Spleen (tissue), 7 donors: ENCODE results near the gene PCBP3.

Experiments used
- CTCF ChIP-seq, 11 experiments: fragments of 200-600 bp in 7 of 11; fragments of 450-650 bp in 4 of 11; sonication (generic) in 4 of 11; IDR thresholded peaks in 8 of 11; conservative IDR thresholded peaks in 3 of 11; 1 replicate in 7 of 11; 2 replicates in 4 of 11; pipeline versions ENCODE4 v1.4.0 to v1.8.0; 2016 to 2021; ENCODE audit warnings: antibody characterized with exemption in 11 of 11, inconsistent platforms in 4 of 11, mild to moderate bottlenecking in 1 of 11
- POLR2A ChIP-seq, 3 donors: fragments of 450-650 bp; IDR thresholded peaks; one replicate each; pipeline ENCODE4 v1.5.1; 2017; ENCODE audit warnings: antibody characterized with exemption in 3 of 3, mild to moderate bottlenecking in 1 of 3
- POLR2AphosphoS5 ChIP-seq, 3 donors: sonication (generic); formaldehyde crosslinking; IDR thresholded peaks; one replicate each; pipeline ENCODE4 v1.5.1; 2017; ENCODE audit warnings: antibody characterized with exemption in 3 of 3
- donor health status: DM: no; HTN: no; CAD: no; lungs with moderate emphysema.
- donor health status: DM: no; HTN: no; CAD: no.
- donor health status: DM: no; HTN: no; CAD: no.

- TF ChIP-seq POLR2A (IDR thresholded peaks at IDR 0.05) (no peak), CTCF (IDR thresholded peaks at IDR 0.05 in 8 of 11, conservative IDR thresholded peaks at IDR 0.05 in 3 of 11) (no peak), POLR2AphosphoS5 (IDR thresholded peaks at IDR 0.05) (no peak)
Observed at GRCh38 chr21:45918011-45918410, 274.5 kb downstream of the PCBP3 start.
